KOPT-K1 (cell line): Measurements from ENCODE around the gene DNAH7.
"Not testable (repeated sequence)": the region's sequence is repeated elsewhere in the genome, so short reads cannot be mapped to it uniquely, and the experiment has no call there.

Source experiments
- H3K27ac ChIP-seq: fragments of 200-600 bp; sonication (generic); 2 replicates; pipeline ENCODE4 v1.5.1; 2016; ENCODE audit warnings: antibody characterized with exemption, mild to moderate bottlenecking, low read depth, low read length; ENCODE audit not compliant: poor library complexity, severe bottlenecking
- H3K36me3 ChIP-seq: fragments of 200-600 bp; sonication (generic); 2 replicates; pipeline ENCODE4 v1.5.1; 2017; ENCODE audit warnings: antibody characterized with exemption, mild to moderate bottlenecking, low read length, moderate library complexity; ENCODE audit not compliant: insufficient read depth
- H3K9me3 ChIP-seq: fragments of 200-600 bp; sonication (generic); 2 replicates; pipeline ENCODE4 v1.5.1; 2017; ENCODE audit warnings: antibody characterized with exemption, low read length, mild to moderate bottlenecking; ENCODE audit not compliant: insufficient read depth, poor library complexity, severe bottlenecking

Gene DNAH7

DNA sequence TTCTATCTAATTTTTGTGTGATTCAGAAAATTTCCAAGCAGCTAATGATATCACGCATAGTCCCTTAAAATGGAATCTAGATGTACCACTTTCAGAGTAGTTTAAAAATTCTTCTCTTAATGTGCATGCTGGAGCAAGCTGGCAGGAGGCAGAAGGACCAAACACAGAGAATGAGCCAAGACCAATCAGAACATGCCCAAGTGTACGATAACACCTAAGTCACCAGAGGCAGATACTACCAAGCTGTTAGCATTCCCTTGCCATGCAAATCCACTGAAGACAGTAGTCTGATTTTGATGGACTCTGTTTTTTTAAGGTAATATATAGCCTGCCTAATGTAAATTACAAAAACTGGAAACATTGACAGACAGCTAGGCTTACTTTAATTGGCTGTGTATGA is 109.3 kb downstream of the DNAH7 start:
- Histone ChIP-seq H3K27ac (no peak overlapping the region), H3K36me3 (no peaks in the 10 kb centered on the region), H3K9me3 (no peaks in the 10 kb centered on the region)

DNA sequence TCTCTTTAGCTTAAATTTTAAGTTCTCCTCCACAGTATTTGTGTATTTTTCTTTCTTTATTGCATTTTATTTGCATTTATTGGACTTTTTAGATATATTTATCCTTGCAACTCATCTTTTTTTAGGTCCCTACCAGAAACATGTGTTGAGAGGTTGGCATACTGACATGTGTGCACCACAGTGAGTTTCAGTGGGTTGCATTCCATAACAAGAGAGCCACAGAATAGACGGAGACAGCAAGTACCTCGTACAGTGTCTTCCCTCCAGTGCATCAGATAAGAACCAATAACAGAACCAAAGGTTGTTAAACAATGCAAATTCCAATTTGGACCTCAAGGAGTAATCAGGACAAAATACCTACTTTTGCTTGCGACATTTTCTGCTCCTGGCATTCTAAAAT is 111.9 kb downstream of the DNAH7 start:
- Histone ChIP-seq H3K36me3 (no peaks in the 10 kb centered on the region), H3K9me3 (peaks cover 5% of the 10 kb centered on the region)

DNA sequence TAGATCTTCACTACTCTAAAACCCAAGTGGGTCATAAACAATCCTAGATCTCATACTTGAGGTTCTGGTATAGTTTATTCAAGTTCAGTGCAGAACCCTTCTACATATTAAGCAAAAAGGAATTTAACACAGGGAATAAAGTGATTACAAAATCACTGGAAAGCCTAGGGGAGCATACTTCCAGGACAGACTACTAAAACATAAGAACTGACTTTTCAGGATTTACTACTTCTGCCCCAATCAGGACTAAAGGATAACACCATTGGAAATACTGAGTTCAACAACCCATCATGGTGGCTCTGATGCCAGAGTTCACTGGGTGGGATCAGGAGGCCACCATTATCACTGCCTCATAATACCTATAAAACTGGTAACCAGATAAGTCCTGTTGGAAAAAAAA is 123.6 kb downstream of the DNAH7 start:
- Histone ChIP-seq H3K9me3 (no peaks in the 10 kb centered on the region), H3K27ac (no peak overlapping the region), H3K36me3 (no peaks in the 10 kb centered on the region)

More for the DNA sequence above, 111.9 kb downstream of the DNAH7 start:
- H3K27ac ChIP-seq: no peak overlapping the region

DNA sequence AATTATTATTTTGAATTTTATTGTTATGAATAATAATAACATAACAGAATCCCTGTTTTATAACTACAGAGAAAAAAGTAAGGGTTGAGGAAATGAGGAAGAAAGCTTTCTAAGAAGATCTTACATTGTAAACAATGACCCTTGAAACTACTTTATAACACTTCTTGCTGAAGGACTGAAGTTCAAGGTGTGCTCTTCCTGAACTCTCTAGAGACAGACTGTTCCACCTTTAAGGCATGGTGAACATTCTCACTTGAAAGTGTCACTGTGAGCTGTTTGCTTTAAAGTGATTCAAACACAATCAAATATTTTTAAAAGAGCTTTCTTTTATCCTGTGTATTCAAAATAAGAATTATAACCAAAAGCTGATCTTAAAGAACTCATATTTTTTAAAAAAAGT is 131.5 kb downstream of the DNAH7 start:
- Histone ChIP-seq H3K27ac (no peak overlapping the region), H3K36me3 (no peaks in the 10 kb centered on the region), H3K9me3 (no peaks in the 10 kb centered on the region)

DNA sequence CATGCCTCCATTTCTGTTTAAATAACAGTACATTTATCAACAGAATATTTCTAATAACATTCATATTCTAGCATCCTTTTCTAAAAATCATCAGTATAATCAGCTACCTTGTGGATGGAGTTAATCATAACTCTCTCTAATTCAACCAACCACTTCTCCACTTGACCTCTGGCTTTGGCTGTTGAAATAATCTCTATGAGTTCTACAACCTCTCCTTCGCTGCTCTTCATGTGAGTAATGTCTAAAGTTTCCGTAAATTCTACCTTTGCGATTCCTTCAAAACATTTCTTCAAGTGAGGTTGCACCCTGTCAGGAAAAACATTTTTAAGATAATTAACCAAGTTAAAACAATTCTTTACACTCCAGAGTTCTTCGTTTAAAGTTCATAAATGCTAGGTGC is 134.2 kb downstream of the DNAH7 start:
- H3K27ac ChIP-seq: no peak overlapping the region
- H3K9me3 ChIP-seq: no peaks in the 10 kb centered on the region
- H3K36me3 ChIP-seq: no peaks in the 10 kb centered on the region

DNA sequence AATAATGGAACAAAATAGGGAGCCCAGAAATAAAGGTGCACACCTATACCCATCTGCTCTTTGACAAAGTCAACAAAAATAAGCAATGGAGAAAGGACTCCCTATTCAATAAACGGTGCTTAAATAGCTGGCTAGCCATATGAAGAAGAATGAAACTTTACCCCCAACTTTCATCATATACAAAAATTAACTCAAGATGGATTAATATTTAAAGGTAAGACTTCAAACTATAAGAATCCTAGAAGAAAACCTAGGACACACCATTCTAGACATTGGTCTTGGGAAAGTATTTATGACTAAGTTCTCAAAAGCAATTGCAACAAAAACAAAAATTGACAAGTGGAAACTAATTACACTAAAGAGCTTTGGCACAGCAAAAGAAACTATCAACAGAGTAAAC is 139.1 kb downstream of the DNAH7 start:
- no peak overlapping the region for H3K27ac ChIP-seq

DNA sequence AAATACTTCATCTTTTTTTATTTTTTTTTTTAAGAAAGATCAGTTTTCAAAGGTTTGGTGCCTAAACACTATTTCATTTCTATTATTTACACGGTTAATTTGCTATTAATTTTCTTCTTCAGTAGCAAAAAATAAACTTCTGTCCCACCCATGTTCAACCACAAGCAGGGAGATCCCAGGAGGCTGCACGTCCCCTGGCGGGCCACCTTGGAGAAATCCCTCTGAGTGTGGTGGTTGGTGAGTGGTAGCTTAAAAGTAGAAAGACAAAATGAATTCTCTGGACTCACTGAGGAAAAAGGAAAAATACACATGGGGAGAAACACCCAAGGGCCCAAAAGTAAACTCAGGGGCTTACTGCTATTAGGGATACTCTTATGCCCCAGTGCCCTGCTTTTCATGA is 143.5 kb downstream of the DNAH7 start:
- Histone ChIP-seq H3K36me3 (no peaks in the 10 kb centered on the region), H3K27ac (no peak overlapping the region), H3K9me3 (no peaks in the 10 kb centered on the region)

More for the DNA sequence above, 139.1 kb downstream of the DNAH7 start:
- H3K36me3 ChIP-seq: no peaks in the 10 kb centered on the region
- H3K9me3 ChIP-seq: no peaks in the 10 kb centered on the region

DNA sequence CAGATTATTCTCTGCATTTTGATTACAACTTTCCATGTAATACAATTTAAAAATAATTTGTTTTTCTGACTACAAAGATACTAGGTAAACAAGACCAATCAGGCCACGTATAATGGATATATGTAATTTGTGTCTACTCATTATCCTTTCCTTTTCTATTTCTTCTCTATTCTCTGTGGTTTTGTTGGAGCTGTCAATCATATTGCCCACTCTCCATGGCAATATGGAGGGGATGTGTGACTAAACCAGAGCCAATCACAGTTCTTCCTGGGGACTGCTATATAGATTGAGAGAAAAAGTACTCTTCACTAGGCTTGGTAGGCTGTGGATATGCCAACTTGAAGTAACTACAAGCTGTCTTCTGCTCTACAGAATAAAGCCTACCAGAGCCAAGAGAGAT is 144.7 kb downstream of the DNAH7 start:
- H3K27ac ChIP-seq: no peak overlapping the region
- H3K36me3 ChIP-seq: no peaks in the 10 kb centered on the region
- H3K9me3 ChIP-seq: no peaks in the 10 kb centered on the region

DNA sequence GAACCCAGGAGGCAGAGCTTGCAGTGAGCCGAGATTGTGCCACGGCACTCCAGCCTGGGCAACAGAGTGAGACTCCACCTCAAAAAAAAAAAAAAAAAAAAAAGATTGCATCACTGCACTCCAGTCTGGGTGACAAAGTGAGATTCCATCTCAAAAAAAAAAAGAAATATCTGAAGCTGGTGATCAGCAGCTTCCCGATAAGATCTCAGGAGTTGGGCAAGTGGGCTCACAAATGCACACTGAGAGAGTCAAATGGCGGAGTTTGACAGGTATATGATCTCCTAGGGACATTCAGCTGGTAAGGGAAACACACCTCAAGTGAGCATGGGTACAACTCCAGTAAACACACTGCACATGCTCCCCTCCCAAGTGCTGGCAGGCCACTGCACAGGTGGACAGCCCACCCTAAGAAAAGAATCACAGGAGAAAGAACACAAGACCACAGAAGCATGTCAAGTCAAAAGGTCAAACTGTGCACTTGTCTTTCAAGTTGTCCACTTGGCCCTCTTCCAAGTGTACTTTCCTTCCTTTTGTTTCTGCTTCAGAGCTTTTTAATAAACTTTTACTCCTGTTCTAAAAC is 151.5 kb downstream of the DNAH7 start:
- not testable (repeated sequence) for H3K36me3 ChIP-seq, H3K9me3 ChIP-seq, H3K27ac ChIP-seq

DNA sequence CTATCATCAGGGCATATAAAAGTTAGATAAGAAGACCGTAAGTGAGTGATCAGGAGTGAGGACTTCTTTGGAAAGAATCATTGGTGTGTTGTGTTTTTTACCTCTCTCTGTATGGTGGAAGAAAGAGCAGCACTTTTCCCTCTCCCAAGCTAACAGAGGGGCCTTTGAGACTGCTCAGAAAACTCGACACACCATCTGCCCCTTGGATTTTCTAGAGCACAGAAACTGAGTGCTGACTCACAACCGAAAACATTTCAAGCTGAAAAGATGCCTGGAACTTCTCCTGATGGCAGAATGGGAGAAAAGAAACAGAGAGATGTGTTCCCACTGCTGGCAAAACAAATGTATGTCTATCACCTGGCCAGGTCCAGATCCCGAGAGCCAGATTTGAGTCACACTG is 156.6 kb downstream of the DNAH7 start:
- Histone ChIP-seq H3K9me3 (no peaks in the 10 kb centered on the region), H3K36me3 (no peaks in the 10 kb centered on the region), H3K27ac (no peak overlapping the region)

DNA sequence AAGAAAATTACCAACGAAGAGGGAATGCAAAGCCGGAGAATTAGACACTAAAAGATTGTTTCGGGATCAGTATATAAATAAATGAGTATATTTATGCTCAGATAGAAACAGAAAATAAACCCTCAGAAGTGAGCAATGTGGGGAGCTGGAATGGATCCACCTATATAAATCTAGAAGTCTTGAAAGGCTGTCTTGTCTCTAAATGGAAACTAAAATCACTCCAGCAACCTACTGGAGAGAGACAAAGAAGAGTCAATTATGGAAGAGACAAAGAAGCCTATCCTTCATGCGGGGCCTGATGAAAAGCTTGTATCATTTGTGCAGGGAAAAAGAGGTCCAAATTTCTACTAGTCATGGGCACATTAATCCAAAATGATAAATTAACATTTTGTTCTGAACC is 158.1 kb downstream of the DNAH7 start:
- H3K27ac ChIP-seq: no peak overlapping the region
- H3K36me3 ChIP-seq: no peaks in the 10 kb centered on the region
- no peaks in the 10 kb centered on the region for H3K9me3 ChIP-seq

DNA sequence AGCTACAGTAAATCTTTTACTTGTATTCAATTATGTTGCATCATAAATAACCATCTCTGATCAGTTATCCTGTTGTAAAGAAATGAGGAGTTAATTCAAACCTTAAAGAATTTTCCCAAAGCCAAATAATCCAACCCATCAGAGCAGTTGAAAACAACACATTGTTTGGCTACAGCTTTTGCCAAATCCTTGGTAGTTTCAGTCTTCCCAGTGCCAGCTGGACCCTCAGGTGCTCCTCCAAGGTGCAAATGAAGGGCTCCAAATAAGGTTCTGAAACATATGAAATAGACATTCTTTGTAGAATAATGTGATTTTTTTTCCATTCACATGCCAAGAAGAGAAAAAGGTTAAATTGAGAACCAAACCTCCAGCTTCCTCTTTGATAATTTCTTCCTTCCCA is 158.7 kb downstream of the DNAH7 start:
- no peak overlapping the region for H3K27ac ChIP-seq
- no peaks in the 10 kb centered on the region for H3K9me3 ChIP-seq
- no peaks in the 10 kb centered on the region for H3K36me3 ChIP-seq

DNA sequence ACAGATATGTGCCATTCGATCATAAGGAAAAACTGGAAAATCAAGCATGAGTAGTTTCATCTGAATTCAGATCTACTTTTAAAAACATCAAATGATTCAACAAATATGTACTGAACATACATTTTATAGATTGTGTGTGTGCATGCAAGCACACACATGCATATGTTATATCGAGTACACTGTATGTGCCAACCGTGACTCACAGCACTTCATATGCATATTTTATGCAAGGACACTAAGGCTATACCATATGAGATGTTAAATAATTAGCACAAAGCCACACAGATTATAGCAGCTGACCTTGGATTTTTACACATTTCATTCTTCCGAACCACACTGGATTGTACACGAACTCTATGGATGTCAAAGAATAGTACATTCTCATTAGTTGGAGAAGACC is 161.2 kb downstream of the DNAH7 start:
- no peak overlapping the region for H3K27ac ChIP-seq
- H3K9me3 ChIP-seq: no peaks in the 10 kb centered on the region
- no peaks in the 10 kb centered on the region for H3K36me3 ChIP-seq

DNA sequence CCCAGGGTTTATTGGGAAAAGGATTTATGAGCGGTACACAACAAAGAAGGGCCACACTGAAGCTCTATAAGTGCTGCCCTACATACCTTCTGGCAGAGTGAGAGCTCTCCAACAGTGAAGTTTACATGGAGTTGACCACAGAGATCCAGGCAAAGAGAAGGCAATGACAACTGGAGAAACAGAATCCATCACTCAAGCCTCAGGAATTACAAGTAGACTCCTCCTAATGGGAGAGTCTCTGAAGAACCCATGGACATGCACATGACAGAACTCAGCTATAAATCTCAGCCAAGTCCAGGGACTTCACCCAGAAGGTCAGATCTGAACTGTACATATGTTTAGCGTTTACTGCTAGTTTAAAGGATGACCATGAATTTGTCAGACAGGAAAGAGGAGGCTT is 164.7 kb downstream of the DNAH7 start:
- Histone ChIP-seq H3K27ac (no peak overlapping the region), H3K9me3 (no peaks in the 10 kb centered on the region), H3K36me3 (no peaks in the 10 kb centered on the region)

DNA sequence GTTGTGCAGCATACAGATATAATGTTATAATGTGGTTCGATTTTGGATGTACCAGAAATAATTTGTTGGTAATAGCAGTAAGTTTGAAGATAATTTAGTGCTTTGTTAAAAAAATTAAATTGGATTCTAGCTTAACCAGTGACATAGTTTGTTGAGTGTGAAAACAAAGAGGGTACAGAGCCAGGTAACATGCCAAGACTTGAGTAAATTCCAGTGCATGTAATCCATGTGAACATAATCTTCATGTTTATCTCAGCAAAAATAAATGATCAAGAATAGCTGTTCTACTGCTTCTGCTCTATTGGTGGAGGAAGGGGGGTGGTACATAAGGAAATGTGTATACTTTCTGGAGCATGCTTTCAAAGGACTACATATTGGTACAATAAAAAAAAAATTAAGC is 165.8 kb downstream of the DNAH7 start:
- Histone ChIP-seq H3K36me3 (no peaks in the 10 kb centered on the region), H3K27ac (no peak overlapping the region), H3K9me3 (no peaks in the 10 kb centered on the region)

DNA sequence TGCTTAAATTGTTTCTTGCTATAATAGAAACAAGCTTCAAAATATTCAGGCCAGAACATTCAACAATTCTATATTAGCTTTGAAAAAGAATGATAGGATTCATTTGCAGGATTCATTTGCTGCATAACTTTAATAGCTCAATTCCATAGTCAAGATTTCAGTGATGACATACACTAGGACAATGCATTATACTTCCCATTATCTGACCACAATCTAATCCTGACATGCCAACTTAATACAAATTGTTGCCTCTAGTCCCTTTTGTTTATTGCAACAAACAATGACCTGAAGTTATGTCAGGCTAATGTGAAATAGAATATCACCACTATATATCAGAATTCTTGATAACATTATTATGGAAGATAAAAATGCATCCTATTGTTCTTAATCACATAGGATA is 169.4 kb downstream of the DNAH7 start:
- Histone ChIP-seq H3K36me3 (no peaks in the 10 kb centered on the region), H3K9me3 (no peaks in the 10 kb centered on the region), H3K27ac (no peak overlapping the region)
